HepG2 (cell line): ENCODE measurements around the gene GAL3ST2. TPM values are rescaled to one million over a fixed set of nuclear protein-coding genes. Genes with fewer than 3 reads are reported as not detected.
A peak's percentile ranks its signal among the peaks of the same experiment; 100 is the strongest.

Experiments used
- AFF4 ChIP-seq: sonication (generic); formaldehyde crosslinking; IDR thresholded peaks from 2 replicates; pipeline ENCODE4 v1.4.0; 2020; ENCODE audit warnings: missing genetic modification reagents
- ELF4 ChIP-seq: sonication (generic); formaldehyde crosslinking; IDR thresholded peaks from 2 replicates; pipeline ENCODE4 v1.5.0; 2020; ENCODE audit warnings: missing genetic modification reagents, mild to moderate bottlenecking, moderate library complexity, borderline replicate concordance
- IKZF4 ChIP-seq: sonication (generic); formaldehyde crosslinking; IDR thresholded peaks from 2 replicates; pipeline ENCODE4 v1.5.1; 2020; ENCODE audit warnings: borderline replicate concordance, mild to moderate bottlenecking, low read depth, missing genetic modification reagents; ENCODE audit errors: not compliant biosample characterization
- RARA ChIP-seq: IDR thresholded peaks from 2 replicates; pipeline ENCODE4 v1.6.1; 2016; ENCODE audit warnings: missing genetic modification reagents, missing compliant biosample characterization
- WIZ ChIP-seq: sonication (generic); formaldehyde crosslinking; IDR thresholded peaks from 2 replicates; pipeline ENCODE4 v1.5.1; 2020; ENCODE audit warnings: mild to moderate bottlenecking, missing genetic modification reagents
- ZNF362 ChIP-seq: sonication (generic); formaldehyde crosslinking; IDR thresholded peaks from 2 replicates; pipeline ENCODE4 v1.4.0; 2020; ENCODE audit warnings: missing genetic modification reagents, mild to moderate bottlenecking, borderline replicate concordance
- ZNF501 ChIP-seq: sonication (generic); formaldehyde crosslinking; IDR thresholded peaks from 2 replicates; pipeline ENCODE4 v1.5.1; 2020; ENCODE audit warnings: mild to moderate bottlenecking, moderate library complexity, missing genetic modification reagents
- ZNF781 ChIP-seq: sonication (generic); formaldehyde crosslinking; IDR thresholded peaks from 2 replicates; pipeline ENCODE4 v1.5.1; 2020; ENCODE audit warnings: borderline replicate concordance, mild to moderate bottlenecking, missing genetic modification reagents; ENCODE audit errors: not compliant biosample characterization
- ZUFSP ChIP-seq: sonication (generic); formaldehyde crosslinking; IDR thresholded peaks from 2 replicates; pipeline ENCODE4 v1.9.0; 2021; ENCODE audit warnings: missing genetic modification reagents, mild to moderate bottlenecking, borderline replicate concordance
- polyA plus RNA-seq, 8 experiments: library from polyadenylated mRNA; depleted of rRNA in 3 of 8; stranded (reverse) in 7 of 8; unstranded in 1 of 8; fragments of >200 nt; fragmentation: Illumina TruSeq in 4 of 8; extraction: Trizol in 4 of 8; gene quantifications; 2 replicates each; pipeline versions ENCODE4 v1.2.1 to v1.2.3, GENCODE V29; 2011 to 2016; ENCODE audit warnings: low read depth in 4 of 8, missing spikeins in 1 of 8, mixed read lengths in 1 of 8; ENCODE audit not compliant: insufficient read depth in 1 of 8
- total RNA-seq, 5 experiments: library from RNA; depleted of rRNA; stranded (reverse); fragments of >200 nt; fragmentation: Illumina TruSeq; extraction: Trizol; gene quantifications; 2 replicates each; pipeline ENCODE4 v1.2.3, GENCODE V29; 2016; ENCODE audit warnings: low read depth in 1 of 5
- TF ChIP-seq, protein P1 (sequence below): sonication (generic); formaldehyde crosslinking; IDR thresholded peaks from 2 replicates; pipeline ENCODE4 v1.4.0; 2020; ENCODE audit warnings: low read depth, mild to moderate bottlenecking, missing genetic modification reagents
- TF ChIP-seq, protein P2 (sequence below): sonication (generic); formaldehyde crosslinking; IDR thresholded peaks from 2 replicates; pipeline ENCODE4 v1.4.0; 2020; ENCODE audit warnings: missing genetic modification reagents, mild to moderate bottlenecking, borderline replicate concordance
- TF ChIP-seq, protein P3 (sequence below): IDR thresholded peaks from 2 replicates; pipeline ENCODE4 v1.6.1; 2016
- TF ChIP-seq, protein P4 (sequence below): sonication (generic); formaldehyde crosslinking; IDR thresholded peaks from 2 replicates; pipeline ENCODE4 v1.4.0; 2020; ENCODE audit warnings: missing genetic modification reagents

Gene GAL3ST2
- total and polyA plus RNA-seq, 2 of the 13 experiments (the other 11 are each of a cell fraction or from before 2014, with no cell fraction given), result 0.17 to 0.20 TPM

DNA sequence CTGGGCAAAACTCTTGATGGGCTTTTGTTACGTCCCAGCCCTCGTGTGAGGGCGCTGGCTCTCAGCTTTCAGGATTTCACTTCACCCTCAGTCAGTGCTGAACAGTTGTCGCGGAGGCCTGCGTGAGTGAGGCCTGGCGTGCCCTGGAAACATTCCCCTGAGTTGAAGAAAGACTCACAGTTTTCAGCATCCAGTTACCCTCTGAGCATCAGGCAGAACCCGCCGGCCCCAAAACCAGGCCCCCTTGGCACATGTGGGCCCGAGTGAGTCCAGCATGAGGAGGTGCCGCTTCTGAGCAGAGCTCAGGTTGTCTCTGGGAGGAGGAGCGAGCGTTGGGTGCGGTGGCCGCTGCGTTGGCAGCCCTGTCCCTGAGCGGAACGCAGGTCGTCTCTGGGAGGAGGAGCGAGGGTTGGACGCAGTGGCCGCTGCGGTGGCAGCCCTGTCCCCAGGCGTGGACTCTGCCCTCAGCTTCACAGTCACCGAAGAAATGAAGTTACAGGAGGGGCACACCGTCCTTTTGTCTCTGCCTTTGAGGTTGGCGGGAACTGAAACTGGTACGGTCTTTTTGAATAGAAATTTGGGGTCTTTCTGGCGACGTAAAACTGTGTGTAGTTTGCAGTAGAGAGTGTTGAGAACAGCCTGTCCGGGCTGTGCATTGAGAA is 32.2 kb downstream of the GAL3ST2 start, which contains the start of gene NEU4 (continued):
- TF ChIP-seq ZNF362 (CRISPR knock-in tag) (peak; percentile 46; the same call in 1 of the 2 replicates), AFF4 (peak; percentile 66; the same call in 1 of the 2 replicates), RARA (CRISPR knock-in tag) (peak; percentile 82), ZNF501 (CRISPR knock-in tag) (peak; percentile 89), WIZ (peak; percentile 80), ZUFSP (CRISPR knock-in tag) (no peak), ELF4 (CRISPR knock-in tag) (no peak; the same call in 1 of the 2 replicates), IKZF4 (CRISPR knock-in tag) (peak; percentile 85), ZNF781 (CRISPR knock-in tag) (peak; percentile 95)
- TF ChIP-seq, protein P1, sequence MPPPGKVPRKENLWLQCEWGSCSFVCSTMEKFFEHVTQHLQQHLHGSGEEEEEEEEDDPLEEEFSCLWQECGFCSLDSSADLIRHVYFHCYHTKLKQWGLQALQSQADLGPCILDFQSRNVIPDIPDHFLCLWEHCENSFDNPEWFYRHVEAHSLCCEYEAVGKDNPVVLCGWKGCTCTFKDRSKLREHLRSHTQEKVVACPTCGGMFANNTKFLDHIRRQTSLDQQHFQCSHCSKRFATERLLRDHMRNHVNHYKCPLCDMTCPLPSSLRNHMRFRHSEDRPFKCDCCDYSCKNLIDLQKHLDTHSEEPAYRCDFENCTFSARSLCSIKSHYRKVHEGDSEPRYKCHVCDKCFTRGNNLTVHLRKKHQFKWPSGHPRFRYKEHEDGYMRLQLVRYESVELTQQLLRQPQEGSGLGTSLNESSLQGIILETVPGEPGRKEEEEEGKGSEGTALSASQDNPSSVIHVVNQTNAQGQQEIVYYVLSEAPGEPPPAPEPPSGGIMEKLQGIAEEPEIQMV, result peak; percentile 63
- TF ChIP-seq, protein P2, sequence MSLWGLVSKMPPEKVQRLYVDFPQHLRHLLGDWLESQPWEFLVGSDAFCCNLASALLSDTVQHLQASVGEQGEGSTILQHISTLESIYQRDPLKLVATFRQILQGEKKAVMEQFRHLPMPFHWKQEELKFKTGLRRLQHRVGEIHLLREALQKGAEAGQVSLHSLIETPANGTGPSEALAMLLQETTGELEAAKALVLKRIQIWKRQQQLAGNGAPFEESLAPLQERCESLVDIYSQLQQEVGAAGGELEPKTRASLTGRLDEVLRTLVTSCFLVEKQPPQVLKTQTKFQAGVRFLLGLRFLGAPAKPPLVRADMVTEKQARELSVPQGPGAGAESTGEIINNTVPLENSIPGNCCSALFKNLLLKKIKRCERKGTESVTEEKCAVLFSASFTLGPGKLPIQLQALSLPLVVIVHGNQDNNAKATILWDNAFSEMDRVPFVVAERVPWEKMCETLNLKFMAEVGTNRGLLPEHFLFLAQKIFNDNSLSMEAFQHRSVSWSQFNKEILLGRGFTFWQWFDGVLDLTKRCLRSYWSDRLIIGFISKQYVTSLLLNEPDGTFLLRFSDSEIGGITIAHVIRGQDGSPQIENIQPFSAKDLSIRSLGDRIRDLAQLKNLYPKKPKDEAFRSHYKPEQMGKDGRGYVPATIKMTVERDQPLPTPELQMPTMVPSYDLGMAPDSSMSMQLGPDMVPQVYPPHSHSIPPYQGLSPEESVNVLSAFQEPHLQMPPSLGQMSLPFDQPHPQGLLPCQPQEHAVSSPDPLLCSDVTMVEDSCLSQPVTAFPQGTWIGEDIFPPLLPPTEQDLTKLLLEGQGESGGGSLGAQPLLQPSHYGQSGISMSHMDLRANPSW (CRISPR knock-in tag), result peak; percentile 9; the same call in 1 of the 2 replicates
- TF ChIP-seq, protein P3, sequence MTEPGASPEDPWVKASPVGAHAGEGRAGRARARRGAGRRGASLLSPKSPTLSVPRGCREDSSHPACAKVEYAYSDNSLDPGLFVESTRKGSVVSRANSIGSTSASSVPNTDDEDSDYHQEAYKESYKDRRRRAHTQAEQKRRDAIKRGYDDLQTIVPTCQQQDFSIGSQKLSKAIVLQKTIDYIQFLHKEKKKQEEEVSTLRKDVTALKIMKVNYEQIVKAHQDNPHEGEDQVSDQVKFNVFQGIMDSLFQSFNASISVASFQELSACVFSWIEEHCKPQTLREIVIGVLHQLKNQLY (CRISPR knock-in tag), result peak; percentile 50; the same call in 1 of the 2 replicates
- TF ChIP-seq, protein P4, sequence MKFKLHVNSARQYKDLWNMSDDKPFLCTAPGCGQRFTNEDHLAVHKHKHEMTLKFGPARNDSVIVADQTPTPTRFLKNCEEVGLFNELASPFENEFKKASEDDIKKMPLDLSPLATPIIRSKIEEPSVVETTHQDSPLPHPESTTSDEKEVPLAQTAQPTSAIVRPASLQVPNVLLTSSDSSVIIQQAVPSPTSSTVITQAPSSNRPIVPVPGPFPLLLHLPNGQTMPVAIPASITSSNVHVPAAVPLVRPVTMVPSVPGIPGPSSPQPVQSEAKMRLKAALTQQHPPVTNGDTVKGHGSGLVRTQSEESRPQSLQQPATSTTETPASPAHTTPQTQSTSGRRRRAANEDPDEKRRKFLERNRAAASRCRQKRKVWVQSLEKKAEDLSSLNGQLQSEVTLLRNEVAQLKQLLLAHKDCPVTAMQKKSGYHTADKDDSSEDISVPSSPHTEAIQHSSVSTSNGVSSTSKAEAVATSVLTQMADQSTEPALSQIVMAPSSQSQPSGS, result peak; percentile 65; the same call in 1 of the 2 replicates
